Tibial nerve (tissue), 4 donors: Measurements from ENCODE around the gene MPRIP. TPM values are rescaled to one million over a fixed set of nuclear protein-coding genes. Genes with fewer than 3 reads are reported as not detected.

Experiments
- DNase-seq, 2 donors: peaks; one replicate each; pipeline ENCODE4 v3.0.0-alpha.2; 2019; ENCODE audit warnings: low spot score in 2 of 2
- H3K27ac ChIP-seq, 4 donors: fragments of 200-600 bp; sonication (generic) in 3 of 4; one replicate each; pipeline ENCODE4 v1.5.1; 2017 to 2019; ENCODE audit warnings: mild to moderate bottlenecking in 1 of 4
- H3K27me3 ChIP-seq, 2 donors: fragments of 200-600 bp; sonication (generic) in 1 of 2; one replicate each; pipeline versions ENCODE4 v1.5.1 to v1.6.0; 2017 to 2019
- H3K36me3 ChIP-seq, 3 donors: fragments of 200-600 bp; sonication (generic); one replicate each; pipeline ENCODE4 v1.5.1; 2018 to 2019
- H3K4me1 ChIP-seq, 4 donors: fragments of 200-600 bp; sonication (generic) in 3 of 4; one replicate each; pipeline ENCODE4 v1.5.1; 2017 to 2019
- H3K4me3 ChIP-seq, 4 donors: fragments of 200-600 bp; sonication (generic) in 3 of 4; one replicate each; pipeline ENCODE4 v1.5.1; 2017 to 2019; ENCODE audit warnings: mild to moderate bottlenecking in 1 of 4, moderate library complexity in 1 of 4
- H3K9me3 ChIP-seq, 4 donors: fragments of 200-600 bp; sonication (generic) in 3 of 4; one replicate each; pipeline ENCODE4 v1.5.1; 2017 to 2019
- EP300 ChIP-seq, 2 donors: sonication (generic); formaldehyde crosslinking; IDR thresholded peaks; one replicate each; pipeline ENCODE4 v1.6.1; 2017; ENCODE audit warnings: antibody characterized with exemption in 2 of 2, mild to moderate bottlenecking in 1 of 2
- POLR2A ChIP-seq, 2 donors: fragments of 450-650 bp; IDR thresholded peaks; one replicate each; pipeline ENCODE4 v1.6.1; 2017; ENCODE audit warnings: antibody characterized with exemption in 2 of 2, mild to moderate bottlenecking in 2 of 2, moderate library complexity in 2 of 2
- WGBS, 2 donors: methylation state at CpG; one replicate each; pipeline ENCODE4 v1.1.5; 2018; 5-methylcytosine and 5-hydroxymethylcytosine counted together
- total RNA-seq, 4 donors: library from RNA; depleted of rRNA; stranded (reverse); fragments of >200 nt; gene quantifications; one replicate each; pipeline ENCODE4 v1.1.0, GENCODE V29; 2016
- TF ChIP-seq, protein P1 (sequence below), 5 experiments: fragments of 200-600 bp in 3 of 5; fragments of 450-650 bp in 2 of 5; sonication (generic) in 3 of 5; IDR thresholded peaks; one replicate each; pipeline ENCODE4 v1.5.1; 2016 to 2019; ENCODE audit warnings: antibody characterized with exemption in 5 of 5, mild to moderate bottlenecking in 3 of 5, moderate library complexity in 2 of 5

Gene MPRIP
- total RNA-seq, 4 donors from 2014 or later, result 216 to 291 (median 265) TPM

DNA sequence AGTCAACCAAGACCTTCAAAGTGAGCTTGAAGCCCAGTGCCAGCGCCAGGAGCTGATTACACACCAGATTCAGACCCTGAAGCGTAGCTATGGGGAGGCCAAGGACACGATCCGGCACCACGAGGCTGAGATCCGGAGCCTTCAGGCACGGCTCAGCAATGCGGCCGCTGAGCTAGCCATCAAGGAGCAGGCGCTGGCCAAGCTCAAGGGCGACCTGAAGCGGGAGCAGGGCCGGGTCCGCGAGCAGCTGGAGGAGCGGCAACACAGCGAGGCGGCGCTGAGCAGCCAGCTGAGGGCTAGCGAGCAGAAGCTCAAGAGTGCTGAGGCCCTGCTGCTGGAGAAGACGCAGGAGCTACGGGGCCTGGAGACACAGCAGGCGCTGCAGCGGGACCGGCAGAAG, 121.9 kb downstream of the MPRIP start:
- 91 to 94% methylated on average over 23 to 25 of the region's 25 CpGs for WGBS, 2 donors

DNA sequence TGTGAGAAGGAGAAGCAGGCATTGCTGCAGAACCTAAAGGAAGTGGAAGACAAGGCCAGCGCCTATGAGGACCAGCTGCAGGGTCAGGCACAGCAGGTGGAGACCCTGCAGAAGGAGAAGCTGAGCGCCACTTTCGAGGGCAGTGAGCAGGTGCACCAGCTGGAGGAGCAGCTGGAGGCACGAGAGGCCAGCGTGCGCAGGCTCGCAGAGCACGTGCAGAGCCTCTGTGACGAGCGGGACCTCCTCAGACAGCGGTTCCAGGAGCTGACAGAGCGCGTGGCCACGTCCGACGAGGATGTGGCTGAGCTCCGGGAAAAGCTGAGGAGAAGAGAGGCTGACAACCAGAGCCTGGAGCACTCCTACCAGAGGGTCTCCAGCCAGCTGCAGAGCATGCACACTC, 122.4 kb downstream of the MPRIP start:
- no peaks in the 10 kb centered on the region for H3K9me3 ChIP-seq
- DNase-seq, result no peak
- H3K4me3 ChIP-seq, result no peak overlapping the region
- no peaks in the 10 kb centered on the region for H3K4me1 ChIP-seq
- no peaks in the 10 kb centered on the region for H3K27me3 ChIP-seq
- no peak for TF ChIP-seq POLR2A (IDR thresholded peaks at IDR 0.05)
- TF ChIP-seq EP300 (IDR thresholded peaks at IDR 0.05), result no peak
- TF ChIP-seq, protein P1, sequence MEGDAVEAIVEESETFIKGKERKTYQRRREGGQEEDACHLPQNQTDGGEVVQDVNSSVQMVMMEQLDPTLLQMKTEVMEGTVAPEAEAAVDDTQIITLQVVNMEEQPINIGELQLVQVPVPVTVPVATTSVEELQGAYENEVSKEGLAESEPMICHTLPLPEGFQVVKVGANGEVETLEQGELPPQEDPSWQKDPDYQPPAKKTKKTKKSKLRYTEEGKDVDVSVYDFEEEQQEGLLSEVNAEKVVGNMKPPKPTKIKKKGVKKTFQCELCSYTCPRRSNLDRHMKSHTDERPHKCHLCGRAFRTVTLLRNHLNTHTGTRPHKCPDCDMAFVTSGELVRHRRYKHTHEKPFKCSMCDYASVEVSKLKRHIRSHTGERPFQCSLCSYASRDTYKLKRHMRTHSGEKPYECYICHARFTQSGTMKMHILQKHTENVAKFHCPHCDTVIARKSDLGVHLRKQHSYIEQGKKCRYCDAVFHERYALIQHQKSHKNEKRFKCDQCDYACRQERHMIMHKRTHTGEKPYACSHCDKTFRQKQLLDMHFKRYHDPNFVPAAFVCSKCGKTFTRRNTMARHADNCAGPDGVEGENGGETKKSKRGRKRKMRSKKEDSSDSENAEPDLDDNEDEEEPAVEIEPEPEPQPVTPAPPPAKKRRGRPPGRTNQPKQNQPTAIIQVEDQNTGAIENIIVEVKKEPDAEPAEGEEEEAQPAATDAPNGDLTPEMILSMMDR (IDR thresholded peaks at IDR 0.05), result no peak
- H3K27ac ChIP-seq, result no peak overlapping the region
- H3K36me3 ChIP-seq, result peaks cover 0 to 100% (median 19%) of the 10 kb centered on the region in 3 donors
- WGBS, 2 donors, result 88 to 94% methylated on average over 17 of the region's 17 CpGs

More for the DNA sequence above, 121.9 kb downstream of the MPRIP start:
- no peaks in the 10 kb centered on the region for H3K9me3 ChIP-seq
- no peak overlapping the region for H3K4me3 ChIP-seq
- no peaks in the 10 kb centered on the region for H3K4me1 ChIP-seq
- H3K27me3 ChIP-seq, result no peaks in the 10 kb centered on the region
- TF ChIP-seq, protein P1 (IDR thresholded peaks at IDR 0.05), result no peak
- no peak for TF ChIP-seq EP300 (IDR thresholded peaks at IDR 0.05)
- DNase-seq, result no peak
- H3K27ac ChIP-seq, result no peak overlapping the region
- H3K36me3 ChIP-seq, result peaks cover 0 to 100% (median 19%) of the 10 kb centered on the region in 3 donors

DNA sequence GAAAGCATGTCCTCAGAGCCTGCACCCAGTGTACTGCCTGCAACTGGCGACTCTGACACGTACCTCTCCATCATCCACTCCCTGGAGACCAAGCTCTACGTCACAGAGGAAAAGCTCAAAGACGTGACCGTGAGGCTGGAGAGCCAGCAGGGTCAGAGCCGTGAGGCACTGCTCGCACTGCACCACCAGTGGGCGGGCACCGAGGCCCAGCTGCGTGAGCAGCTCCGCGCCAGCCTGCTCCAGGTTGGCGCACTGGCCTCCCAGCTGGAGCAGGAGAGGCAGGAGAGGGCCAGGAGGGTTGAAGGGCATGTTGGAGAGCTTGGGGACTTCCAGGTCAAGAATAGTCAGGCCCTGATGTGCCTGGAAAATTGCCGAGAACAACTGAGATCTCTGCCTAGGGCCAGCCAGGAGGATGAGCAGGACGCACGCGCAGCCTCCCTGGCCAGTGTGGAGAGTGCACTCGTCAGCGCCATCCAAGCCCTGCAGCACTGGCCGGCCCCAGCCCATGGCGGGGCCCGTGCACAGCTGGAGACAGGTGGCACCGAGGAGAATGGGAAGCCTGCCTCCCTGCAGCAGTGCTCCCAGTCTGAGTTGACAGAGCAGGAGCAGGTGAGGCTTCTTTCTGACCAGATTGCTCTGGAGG, 123.5 kb downstream of the MPRIP start:
- peaks cover 0 to 94% (median 18%) of the 10 kb centered on the region in 3 donors for H3K36me3 ChIP-seq
- TF ChIP-seq EP300 (IDR thresholded peaks at IDR 0.05), result no peak
- no peak for TF ChIP-seq POLR2A (IDR thresholded peaks at IDR 0.05)
- TF ChIP-seq, protein P1 (IDR thresholded peaks at IDR 0.05), result no peak

DNA sequence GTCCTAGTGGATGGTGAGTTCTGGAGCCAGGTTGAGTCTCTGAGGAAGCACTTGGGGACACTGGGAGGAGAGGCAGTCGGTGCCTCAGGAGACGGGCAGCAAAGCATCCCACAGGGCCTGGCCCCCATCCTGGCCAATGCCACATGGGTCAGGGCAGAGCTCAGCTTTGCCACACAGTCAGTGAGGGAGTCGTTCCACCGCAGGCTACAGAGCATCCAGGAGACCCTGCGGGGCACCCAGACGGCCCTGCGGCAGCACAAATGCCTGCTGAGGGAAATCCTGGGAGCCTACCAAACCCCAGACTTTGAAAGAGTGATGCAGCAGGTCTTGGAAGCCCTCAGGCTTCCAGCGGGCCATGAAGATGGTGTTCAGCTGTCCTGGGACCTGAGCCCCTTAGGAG, 124.2 kb downstream of the MPRIP start:
- Histone ChIP-seq H3K9me3 (no peaks in the 10 kb centered on the region), H3K27ac (no peak overlapping the region), H3K4me3 (no peak overlapping the region), H3K4me1 (no peaks in the 10 kb centered on the region), H3K27me3 (no peaks in the 10 kb centered on the region), H3K36me3 (peaks cover 0 to 94% (median 15%) of the 10 kb centered on the region in 3 donors)
- no peak for DNase-seq
- TF ChIP-seq, protein P1 (IDR thresholded peaks at IDR 0.05), result no peak
- no peak for TF ChIP-seq POLR2A (IDR thresholded peaks at IDR 0.05)
- no peak for TF ChIP-seq EP300 (IDR thresholded peaks at IDR 0.05)
- WGBS, 2 donors, result 81 to 89% methylated on average over 3 to 5 of the region's 8 CpGs

More for the DNA sequence above, 123.5 kb downstream of the MPRIP start:
- H3K27ac ChIP-seq, result no peak overlapping the region
- 84 to 91% methylated on average over 20 to 21 of the region's 23 CpGs for WGBS, 2 donors
- H3K4me1 ChIP-seq, result no peaks in the 10 kb centered on the region
- no peak overlapping the region for H3K4me3 ChIP-seq
- H3K9me3 ChIP-seq, result no peaks in the 10 kb centered on the region
- DNase-seq, result no peak
- no peaks in the 10 kb centered on the region for H3K27me3 ChIP-seq

DNA sequence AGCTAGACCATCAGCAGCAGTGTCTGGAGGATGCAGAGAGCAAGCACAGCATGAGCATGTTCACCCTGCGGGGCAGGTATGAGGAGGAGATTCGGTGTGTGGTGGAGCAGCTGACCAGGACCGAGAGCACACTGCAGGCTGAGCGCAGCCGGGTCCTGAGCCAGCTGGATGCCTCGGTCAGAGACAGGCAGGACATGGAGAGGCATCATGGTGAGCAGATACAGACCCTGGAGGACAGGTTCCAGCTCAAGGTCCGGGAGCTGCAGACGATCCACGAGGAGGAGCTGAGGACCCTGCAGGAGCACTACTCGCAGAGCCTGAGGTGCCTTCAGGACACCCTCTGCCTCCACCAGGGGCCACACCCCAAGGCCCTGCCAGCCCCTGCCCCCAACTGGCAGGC, 125.1 kb downstream of the MPRIP start:
- Histone ChIP-seq H3K9me3 (no peaks in the 10 kb centered on the region), H3K4me3 (no peak overlapping the region), H3K4me1 (peaks cover 0 to 4% (median 0%) of the 10 kb centered on the region in 4 donors), H3K27ac (no peak overlapping the region), H3K27me3 (no peaks in the 10 kb centered on the region), H3K36me3 (peaks cover 0 to 94% (median 12%) of the 10 kb centered on the region in 3 donors)
- TF ChIP-seq, protein P1 (IDR thresholded peaks at IDR 0.05), result no peak
- no peak for DNase-seq
- 91 to 92% methylated on average over 9 to 10 of the region's 10 CpGs for WGBS, 2 donors
